Measurements from ENCODE around the gene HSPBP1. TPM values are rescaled to one million over a fixed set of nuclear protein-coding genes. Genes with fewer than 3 reads are reported as not detected.
A peak's percentile ranks its signal among the peaks of the same experiment; 100 is the strongest.

The HSPBP1 gene
- total RNA-seq, 4 donors from 2014 or later = 18.5 to 41.7 (median 36.7) TPM

DNA sequence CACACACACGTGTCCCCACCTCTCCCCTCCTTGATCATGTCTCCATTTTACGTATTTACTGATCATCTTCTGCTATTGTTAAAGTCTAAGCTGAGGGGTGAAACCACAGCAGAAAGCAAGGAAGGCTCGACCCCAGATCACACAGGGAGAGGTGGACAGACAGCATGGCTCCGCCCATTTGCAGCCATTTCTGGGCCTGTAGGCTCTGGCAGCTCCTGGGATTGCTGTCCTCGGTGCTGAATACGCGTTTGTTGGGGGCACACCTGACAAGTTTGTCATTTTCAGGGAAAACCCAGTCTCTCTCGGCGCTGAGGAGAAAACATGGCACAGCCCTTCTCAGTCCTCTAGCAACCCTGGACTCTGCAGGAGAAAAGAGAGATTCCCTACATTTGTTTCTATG is 59.4 kb downstream of the HSPBP1 start:
- Histone ChIP-seq H3K9me3 (no peaks in the 10 kb centered on the region), H3K36me3 (no peaks in the 10 kb centered on the region), H3K27me3 (peaks cover 0 to 2% (median 0%) of the 10 kb centered on the region in 3 donors), H3K4me3 (no peak overlapping the region), H3K27ac (no peak overlapping the region), H3K4me1 (no peaks in the 10 kb centered on the region)
- in situ Hi-C loops (cut with MboI; ENCODE audit: low sequenced_read_pairs in 4 of 4) (no loop called here), intact Hi-C loops (cut with DNase I; ENCODE audit: low total_unique reads) (no loop called here)
- no peak for DNase-seq
- TF ChIP-seq, protein P1, sequence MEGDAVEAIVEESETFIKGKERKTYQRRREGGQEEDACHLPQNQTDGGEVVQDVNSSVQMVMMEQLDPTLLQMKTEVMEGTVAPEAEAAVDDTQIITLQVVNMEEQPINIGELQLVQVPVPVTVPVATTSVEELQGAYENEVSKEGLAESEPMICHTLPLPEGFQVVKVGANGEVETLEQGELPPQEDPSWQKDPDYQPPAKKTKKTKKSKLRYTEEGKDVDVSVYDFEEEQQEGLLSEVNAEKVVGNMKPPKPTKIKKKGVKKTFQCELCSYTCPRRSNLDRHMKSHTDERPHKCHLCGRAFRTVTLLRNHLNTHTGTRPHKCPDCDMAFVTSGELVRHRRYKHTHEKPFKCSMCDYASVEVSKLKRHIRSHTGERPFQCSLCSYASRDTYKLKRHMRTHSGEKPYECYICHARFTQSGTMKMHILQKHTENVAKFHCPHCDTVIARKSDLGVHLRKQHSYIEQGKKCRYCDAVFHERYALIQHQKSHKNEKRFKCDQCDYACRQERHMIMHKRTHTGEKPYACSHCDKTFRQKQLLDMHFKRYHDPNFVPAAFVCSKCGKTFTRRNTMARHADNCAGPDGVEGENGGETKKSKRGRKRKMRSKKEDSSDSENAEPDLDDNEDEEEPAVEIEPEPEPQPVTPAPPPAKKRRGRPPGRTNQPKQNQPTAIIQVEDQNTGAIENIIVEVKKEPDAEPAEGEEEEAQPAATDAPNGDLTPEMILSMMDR (IDR thresholded peaks at IDR 0.05 in 4 of 5, conservative IDR thresholded peaks at IDR 0.05 in 1 of 5) = no peak
- no peak for TF ChIP-seq POLR2A (IDR thresholded peaks at IDR 0.05)
- ATAC-seq = no peak

DNA sequence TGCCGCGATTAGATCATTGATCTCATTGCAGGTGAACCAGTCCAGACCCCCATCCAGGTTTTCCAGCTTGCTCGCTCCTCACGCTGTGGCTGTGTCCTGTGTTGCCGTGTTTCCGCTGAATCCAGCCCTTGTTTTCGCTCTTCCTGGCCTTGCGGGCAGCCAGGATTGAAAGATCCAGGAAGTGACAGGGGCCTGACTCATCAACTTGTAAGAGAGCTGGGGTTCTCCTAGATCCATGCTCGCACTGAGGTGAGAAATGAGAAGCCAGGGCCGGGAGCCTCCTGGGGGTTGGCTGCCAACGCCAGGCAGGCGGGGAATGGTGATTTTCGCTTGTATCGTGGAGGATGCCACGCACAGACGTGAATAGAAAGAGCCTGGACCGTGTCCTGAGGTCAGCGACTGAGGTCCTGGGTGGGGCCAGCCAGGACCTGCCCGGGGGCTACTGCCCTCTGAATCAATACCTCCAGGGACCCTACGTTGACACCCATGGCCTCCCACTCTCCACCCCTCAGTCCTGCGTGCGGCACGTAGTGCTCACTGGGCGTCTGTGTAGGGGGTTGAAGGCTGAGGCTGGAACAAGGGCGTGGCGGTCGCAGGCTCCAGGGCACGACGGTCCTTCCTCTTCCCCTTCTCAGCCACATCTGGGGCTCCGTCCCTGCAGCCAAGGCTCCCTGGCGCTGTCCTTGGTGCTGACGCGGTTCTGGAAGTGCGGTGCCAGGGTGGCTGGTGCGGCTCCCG is 63.3 kb downstream of the HSPBP1 start:
- no peaks in the 10 kb centered on the region for H3K36me3 ChIP-seq
- peaks cover 0 to 12% (median 10%) of the 10 kb centered on the region in 3 donors for H3K27me3 ChIP-seq
- ATAC-seq (peak; percentile 42 to 75), DNase-seq (peak; percentile 25 to 41)
- in situ Hi-C loops (cut with MboI; ENCODE audit: low sequenced_read_pairs in 4 of 4) (no loop called here), intact Hi-C loops (cut with DNase I; ENCODE audit: low total_unique reads) (no loop called here)
- no peaks in the 10 kb centered on the region for H3K4me1 ChIP-seq
- peak overlapping the region in 3 of 4 donors; percentile 6 to 49 (median 38) for H3K4me3 ChIP-seq
- H3K9me3 ChIP-seq = no peaks in the 10 kb centered on the region
- no peak for TF ChIP-seq POLR2A (IDR thresholded peaks at IDR 0.05)
- TF ChIP-seq, protein P1 (IDR thresholded peaks at IDR 0.05 in 4 of 5, conservative IDR thresholded peaks at IDR 0.05 in 1 of 5) = no peak
- peak overlapping the region in 1 of 4 donors; percentile 22 for H3K27ac ChIP-seq

DNA sequence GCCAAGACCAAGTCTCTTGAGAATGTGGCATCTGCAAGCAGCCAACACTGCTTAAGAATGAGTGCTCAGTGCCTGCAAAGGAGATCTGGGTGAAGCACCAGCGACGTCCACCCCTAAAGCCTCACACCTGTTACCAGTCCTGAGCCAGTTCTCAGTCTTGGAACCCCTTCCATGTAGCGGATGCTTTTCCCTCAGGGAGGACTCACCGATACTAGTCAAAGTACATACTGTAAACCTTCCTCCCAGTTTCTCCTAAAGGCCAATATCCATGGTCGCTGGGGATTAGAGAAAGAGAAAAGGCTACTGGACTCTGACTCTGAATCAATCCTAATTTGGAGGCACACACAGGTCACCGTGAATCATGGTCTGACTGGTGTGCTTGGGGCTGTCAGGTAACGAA is 66.4 kb downstream of the HSPBP1 start:
- Histone ChIP-seq H3K4me1 (no peaks in the 10 kb centered on the region), H3K4me3 (no peak overlapping the region), H3K9me3 (no peaks in the 10 kb centered on the region), H3K36me3 (no peaks in the 10 kb centered on the region), H3K27me3 (peaks cover 0 to 12% (median 10%) of the 10 kb centered on the region in 3 donors), H3K27ac (no peak overlapping the region)
- in situ Hi-C loops (cut with MboI; ENCODE audit: low sequenced_read_pairs in 4 of 4) = no loop called here
- no peak for ATAC-seq
- DNase-seq = no peak
- no peak for TF ChIP-seq POLR2A (IDR thresholded peaks at IDR 0.05)
- TF ChIP-seq, protein P1 (IDR thresholded peaks at IDR 0.05 in 4 of 5, conservative IDR thresholded peaks at IDR 0.05 in 1 of 5) = no peak
- intact Hi-C loops (cut with DNase I; ENCODE audit: low total_unique reads) = no loop called here

DNA sequence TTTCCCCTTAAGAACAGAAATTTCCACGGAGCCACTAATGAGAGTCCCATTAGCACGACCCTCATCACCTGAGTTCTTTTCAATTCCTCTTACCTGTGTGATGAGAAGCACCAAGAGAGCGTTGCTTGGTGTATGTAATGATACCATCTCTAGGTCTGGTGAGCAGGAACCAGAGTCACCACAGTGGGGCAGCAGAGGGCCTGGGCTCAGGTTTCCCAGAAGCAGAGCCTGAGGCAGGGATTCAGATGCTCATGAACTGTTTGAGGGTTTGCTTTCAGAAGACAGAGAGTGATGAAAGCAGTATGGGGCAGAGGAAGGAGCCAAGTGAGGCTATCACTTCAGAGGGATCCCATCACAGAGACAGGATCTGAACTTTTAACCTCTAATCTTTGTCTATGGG is 67.5 kb downstream of the HSPBP1 start:
- no peak for ATAC-seq
- no peak for TF ChIP-seq POLR2A (IDR thresholded peaks at IDR 0.05)
- TF ChIP-seq, protein P1 (IDR thresholded peaks at IDR 0.05 in 4 of 5, conservative IDR thresholded peaks at IDR 0.05 in 1 of 5) = no peak
- Histone ChIP-seq H3K9me3 (no peaks in the 10 kb centered on the region), H3K36me3 (no peaks in the 10 kb centered on the region), H3K4me3 (no peak overlapping the region), H3K4me1 (no peaks in the 10 kb centered on the region), H3K27me3 (peaks cover 0 to 12% (median 10%) of the 10 kb centered on the region in 3 donors), H3K27ac (no peak overlapping the region)
- intact Hi-C loops (cut with DNase I; ENCODE audit: low total_unique reads) = no loop called here
- in situ Hi-C loops (cut with MboI; ENCODE audit: low sequenced_read_pairs in 4 of 4) = no loop called here
- DNase-seq = no peak

Small RNA genes lying within 50 kb of the gene (microRNA-seq; reads per million reads assigned to microRNA genes)
- gene MIR6802 (ENCODE audit: borderline replicate concordance in 2 of 2) (0 reads per million in 2 donors), gene MIR6803 (ENCODE audit: borderline replicate concordance in 2 of 2) (6.0 to 14.2 reads per million in 2 donors), gene MIR6804 (ENCODE audit: borderline replicate concordance in 2 of 2) (0 to 0.85 reads per million in 2 donors)

Other genes with a start within 250 kb of the HSPBP1 start
- gene GP6, start 241.8 kb downstream of the HSPBP1 start, total RNA-seq = under 1 TPM in 1 of 4 donors, not detected in 3; 0.16 TPM
- gene RDH13, start 217.0 kb downstream of the HSPBP1 start, total RNA-seq = 10 to 100 TPM in 1 of 4 donors, 1 to 10 TPM in 3; 5.2 to 10.5 (median 7.6) TPM
- gene EPS8L1, start 204.2 kb downstream of the HSPBP1 start, total RNA-seq = 1 to 10 TPM in 2 of 4 donors, under 1 TPM in 2; 0.25 to 2.4 (median 1.3) TPM
- gene PPP1R12C, start 162.5 kb downstream of the HSPBP1 start, total RNA-seq = 10 to 100 TPM; 22.6 to 28.2 (median 26.2) TPM
- gene TNNT1, start 130.9 kb downstream of the HSPBP1 start, total RNA-seq = 1,000 to 10,000 TPM; 2,342 to 9,166 (median 6,627) TPM
- gene TNNI3, start 122.4 kb downstream of the HSPBP1 start, total RNA-seq = 1 to 10 TPM; 1.6 to 6.2 (median 5.5) TPM
- gene DNAAF3, start 113.5 kb downstream of the HSPBP1 start, total RNA-seq = under 1 TPM in 1 of 4 donors, not detected in 3; 0.39 TPM
- gene SYT5, start 99.8 kb downstream of the HSPBP1 start, total RNA-seq = not detected
- under 1 TPM; 0.39 to 0.56 (median 0.48) TPM for gene PTPRH, start 70.6 kb downstream of the HSPBP1 start, total RNA-seq
- gene TMEM86B, start 51.3 kb downstream of the HSPBP1 start, total RNA-seq = 1 to 10 TPM in 3 of 4 donors, under 1 TPM in 1; 0.87 to 5.0 (median 1.7) TPM
- 10 to 100 TPM; 14.6 to 47.9 (median 39.6) TPM for gene PPP6R1, start 21.1 kb downstream of the HSPBP1 start, total RNA-seq
- gene BRSK1, start 3.9 kb upstream of the HSPBP1 start, total RNA-seq = not detected
- 1 to 10 TPM in 1 of 4 donors, under 1 TPM in 1, not detected in 2; 0.40 to 3.3 TPM for gene TMEM150B, start 45.2 kb upstream of the HSPBP1 start, total RNA-seq
- 1 to 10 TPM; 2.5 to 5.4 (median 4.5) TPM for gene KMT5C, start 59.8 kb upstream of the HSPBP1 start, total RNA-seq
- not detected for gene COX6B2, start 74.6 kb upstream of the HSPBP1 start, total RNA-seq
- not detected for gene GARIN5B, start 83.2 kb upstream of the HSPBP1 start, total RNA-seq
- under 1 TPM in 1 of 4 donors, not detected in 3; 0.66 TPM for gene IL11, start 90.4 kb upstream of the HSPBP1 start, total RNA-seq
- not detected for gene TMEM190, start 96.7 kb upstream of the HSPBP1 start, total RNA-seq
- gene TMEM238, start 104.2 kb upstream of the HSPBP1 start, total RNA-seq = 1 to 10 TPM; 1.3 to 4.7 (median 2.1) TPM
- gene RPL28, start 105.8 kb upstream of the HSPBP1 start, total RNA-seq = 100 to 1,000 TPM; 123 to 278 (median 206) TPM
- 10 to 100 TPM in 3 of 4 donors, 1 to 10 TPM in 1; 7.7 to 14.6 (median 13.4) TPM for gene UBE2S, start 127.7 kb upstream of the HSPBP1 start, total RNA-seq
- not detected for gene SHISA7, start 163.2 kb upstream of the HSPBP1 start, total RNA-seq
- gene ISOC2, start 181.5 kb upstream of the HSPBP1 start, total RNA-seq = 100 to 1,000 TPM in 1 of 4 donors, 10 to 100 TPM in 3; 59.7 to 101 (median 88.7) TPM
- gene C19orf85, start 184.6 kb upstream of the HSPBP1 start, total RNA-seq = not detected
- 10 to 100 TPM in 3 of 4 donors, 1 to 10 TPM in 1; 7.4 to 22.3 (median 14.1) TPM for gene ZNF628, start 196.5 kb upstream of the HSPBP1 start, total RNA-seq
- gene NAT14, start 205.1 kb upstream of the HSPBP1 start, total RNA-seq = 1 to 10 TPM in 2 of 4 donors, under 1 TPM in 2; 0.40 to 2.5 (median 1.1) TPM
- gene SSC5D, start 208.3 kb upstream of the HSPBP1 start, total RNA-seq = 1 to 10 TPM in 2 of 4 donors, under 1 TPM in 2; 0.53 to 2.2 (median 1.1) TPM